Measurements from ENCODE around the gene ACTN1.
A peak's percentile ranks its signal among the peaks of the same experiment; 100 is the strongest.
"Not testable (repeated sequence)": the region's sequence is repeated elsewhere in the genome, so short reads cannot be mapped to it uniquely, and the experiment has no call there.

Gene ACTN1

DNA sequence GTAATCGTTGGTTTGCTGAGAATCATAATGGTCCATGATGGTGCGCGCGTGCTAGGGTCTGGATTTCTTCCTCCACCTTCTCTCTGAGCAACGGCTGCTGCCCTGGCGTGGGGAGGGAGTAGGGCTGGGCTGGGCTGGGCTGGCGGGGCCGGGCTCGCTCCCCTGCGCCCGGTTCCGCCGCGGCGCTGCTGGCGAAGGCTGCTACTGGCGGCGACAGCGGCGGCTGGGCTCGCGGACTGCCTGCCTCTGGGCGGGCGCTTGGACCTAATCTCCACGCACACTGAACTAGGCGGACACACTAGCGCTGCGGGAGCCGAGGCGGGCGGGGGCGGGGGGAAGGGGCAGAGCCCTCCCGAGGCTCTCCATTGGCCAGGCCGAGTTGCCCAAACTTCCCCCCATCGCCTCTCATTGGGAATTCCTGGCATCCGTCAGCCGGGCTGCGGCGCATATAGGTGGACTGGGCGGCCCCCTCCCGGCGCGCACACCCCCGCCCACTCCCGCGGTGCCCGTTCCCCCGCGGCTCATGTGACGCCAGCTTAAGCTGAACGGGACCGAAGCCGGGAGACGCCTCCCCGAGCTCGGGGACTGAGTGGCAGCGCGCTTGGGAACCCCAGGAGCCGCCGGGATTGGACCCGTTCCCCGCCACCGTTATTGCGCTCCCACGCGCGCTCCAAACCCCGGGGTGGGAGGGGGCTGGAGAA, at the start of gene ACTN1:
Gene ACTN1, minus strand, starts transcription at position 282 of the 701 bp plus-strand sequence. Its CDS starts 246 bp downstream, at position 36.
- DNase-seq (ENCODE audit: low read depth) = peak; percentile 94
- H3K4me3 ChIP-seq (ENCODE audit: low read length) = peak within 1 kb of the TSS; percentile 95
- no peak for TF ChIP-seq CTCF (conservative IDR thresholded peaks at IDR 0.05; ENCODE audit: low read depth, low read length)

GRCh38 chr14:69027242-69027913, 48.3 kb upstream of the ACTN1 start:
- DNase-seq (ENCODE audit: low read depth) = no peak
- no peak overlapping the region for H3K4me3 ChIP-seq (ENCODE audit: low read length)
- no peak for TF ChIP-seq CTCF (conservative IDR thresholded peaks at IDR 0.05; ENCODE audit: low read depth, low read length)

GRCh38 chr14:69023035-69023434, 43.9 kb upstream of the ACTN1 start:
- DNase-seq (ENCODE audit: low read depth) = no peak
- no peak for TF ChIP-seq CTCF (conservative IDR thresholded peaks at IDR 0.05; ENCODE audit: low read depth, low read length)
- H3K4me3 ChIP-seq (ENCODE audit: low read length) = no peak overlapping the region

- not testable (repeated sequence) for DNase-seq (ENCODE audit: low read depth); H3K4me3 ChIP-seq (ENCODE audit: low read length)
Observed at GRCh38 chr14:69022093-69022492, 43.0 kb upstream of the ACTN1 start.

GRCh38 chr14:69017706-69018105, 38.6 kb upstream of the ACTN1 start:
- no peak overlapping the region for H3K4me3 ChIP-seq (ENCODE audit: low read length)
- no peak for TF ChIP-seq CTCF (conservative IDR thresholded peaks at IDR 0.05; ENCODE audit: low read depth, low read length)
- no peak for DNase-seq (ENCODE audit: low read depth)

GRCh38 chr14:69014829-69015259, 35.7 kb upstream of the ACTN1 start:
- DNase-seq (ENCODE audit: low read depth) = no peak
- no peak overlapping the region for H3K4me3 ChIP-seq (ENCODE audit: low read length)

More at GRCh38 chr14:69014829-69015259, 35.7 kb upstream of the ACTN1 start:
- no peak for TF ChIP-seq CTCF (conservative IDR thresholded peaks at IDR 0.05; ENCODE audit: low read depth, low read length)
